Measurements from ENCODE around the gene CD59. TPM values are rescaled to one million over a fixed set of nuclear protein-coding genes. Genes with fewer than 3 reads are reported as not detected.

The CD59 gene
- total RNA-seq, 1 donor from 2014 or later: 468 TPM

- Histone ChIP-seq H3K27me3 (ENCODE audit: control insufficient read depth, insufficient read depth, low read length) (no peaks in the 10 kb centered on the region), H3K36me3 (ENCODE audit: control insufficient read depth, insufficient read depth, low read length) (no peaks in the 10 kb centered on the region), H3K4me3 (ENCODE audit: low read depth, low read length) (no peak overlapping the region)
- TF ChIP-seq CTCF (IDR thresholded peaks at IDR 0.05; ENCODE audit: insufficient read depth, low read length, poor library complexity, severe bottlenecking): no peak
- DNase-seq (ENCODE audit: low read depth): no peak
Measured at GRCh38 chr11:33772870-33773269, 36.6 kb upstream of the CD59 start.

- no peaks in the 10 kb centered on the region for H3K27me3 ChIP-seq (ENCODE audit: control insufficient read depth, insufficient read depth, low read length)
- no peaks in the 10 kb centered on the region for H3K36me3 ChIP-seq (ENCODE audit: control insufficient read depth, insufficient read depth, low read length)
- TF ChIP-seq CTCF (IDR thresholded peaks at IDR 0.05; ENCODE audit: insufficient read depth, low read length, poor library complexity, severe bottlenecking): no peak
- H3K4me3 ChIP-seq (ENCODE audit: low read depth, low read length): no peak overlapping the region
- DNase-seq (ENCODE audit: low read depth): no peak
Measured at GRCh38 chr11:33772300-33772699, 36.1 kb upstream of the CD59 start.

GRCh38 chr11:33770236-33770635, 34.0 kb upstream of the CD59 start:
- H3K4me3 ChIP-seq (ENCODE audit: low read depth, low read length): no peak overlapping the region
- no peak for TF ChIP-seq CTCF (IDR thresholded peaks at IDR 0.05; ENCODE audit: insufficient read depth, low read length, poor library complexity, severe bottlenecking)
- H3K36me3 ChIP-seq (ENCODE audit: control insufficient read depth, insufficient read depth, low read length): no peaks in the 10 kb centered on the region
- H3K27me3 ChIP-seq (ENCODE audit: control insufficient read depth, insufficient read depth, low read length): no peaks in the 10 kb centered on the region
- DNase-seq (ENCODE audit: low read depth): no peak

GRCh38 chr11:33769542-33769941, 33.3 kb upstream of the CD59 start:
- no peaks in the 10 kb centered on the region for H3K36me3 ChIP-seq (ENCODE audit: control insufficient read depth, insufficient read depth, low read length)
- H3K27me3 ChIP-seq (ENCODE audit: control insufficient read depth, insufficient read depth, low read length): no peaks in the 10 kb centered on the region
- DNase-seq (ENCODE audit: low read depth): no peak
- TF ChIP-seq CTCF (IDR thresholded peaks at IDR 0.05; ENCODE audit: insufficient read depth, low read length, poor library complexity, severe bottlenecking): no peak
- no peak overlapping the region for H3K4me3 ChIP-seq (ENCODE audit: low read depth, low read length)

GRCh38 chr11:33767624-33768023, 31.4 kb upstream of the CD59 start:
- no peak overlapping the region for H3K4me3 ChIP-seq (ENCODE audit: low read depth, low read length)
- no peaks in the 10 kb centered on the region for H3K27me3 ChIP-seq (ENCODE audit: control insufficient read depth, insufficient read depth, low read length)
- DNase-seq (ENCODE audit: low read depth): no peak
- H3K36me3 ChIP-seq (ENCODE audit: control insufficient read depth, insufficient read depth, low read length): no peaks in the 10 kb centered on the region
- TF ChIP-seq CTCF (IDR thresholded peaks at IDR 0.05; ENCODE audit: insufficient read depth, low read length, poor library complexity, severe bottlenecking): no peak

- Histone ChIP-seq H3K36me3 (ENCODE audit: control insufficient read depth, insufficient read depth, low read length) (no peaks in the 10 kb centered on the region), H3K27me3 (ENCODE audit: control insufficient read depth, insufficient read depth, low read length) (no peaks in the 10 kb centered on the region), H3K4me3 (ENCODE audit: low read depth, low read length) (no peak overlapping the region)
- no peak for TF ChIP-seq CTCF (IDR thresholded peaks at IDR 0.05; ENCODE audit: insufficient read depth, low read length, poor library complexity, severe bottlenecking)
- DNase-seq (ENCODE audit: low read depth): no peak
Measured at GRCh38 chr11:33766085-33766484, 29.9 kb upstream of the CD59 start.

Measured in kidney epithelial cell (primary cell).